8988T (cell line): ENCODE measurements around the gene ECEL1.

Experiments used
- DNase-seq: peaks from one replicate; pipeline ENCODE4 v3.0.0; 2011

ECEL1 gene

GRCh38 chr2:232521959-232522622 lies 34.5 kb upstream of the ECEL1 start:
- DNase-seq: peak; percentile 95

- DNase-seq: no peak
Observed at GRCh38 chr2:232521098-232521497, 33.5 kb upstream of the ECEL1 start.

- DNase-seq: no peak
Observed at GRCh38 chr2:232520489-232520888, 32.9 kb upstream of the ECEL1 start.

- DNase-seq: no peak
Observed at GRCh38 chr2:232519581-232520438, 32.2 kb upstream of the ECEL1 start, which contains the start of gene PRSS56. Gene PRSS56, plus strand, starts transcription at chr2:232520388. Its CDS starts 211 bp downstream, at chr2:232520599.

- no peak for DNase-seq
Observed at GRCh38 chr2:232518844-232519243, 31.2 kb upstream of the ECEL1 start.

- DNase-seq: no peak
Observed at GRCh38 chr2:232516551-232516950, 28.9 kb upstream of the ECEL1 start.

GRCh38 chr2:232515639-232516038 lies 28.0 kb upstream of the ECEL1 start:
- DNase-seq: no peak

- no peak for DNase-seq
Observed at GRCh38 chr2:232513353-232513752, 25.7 kb upstream of the ECEL1 start.

- DNase-seq: no peak
Observed at GRCh38 chr2:232512602-232513001, 25.0 kb upstream of the ECEL1 start.

- DNase-seq: no peak
Observed at GRCh38 chr2:232511336-232511890, 23.8 kb upstream of the ECEL1 start.

GRCh38 chr2:232508251-232508650 lies 20.6 kb upstream of the ECEL1 start:
- no peak for DNase-seq

- DNase-seq: no peak
Observed at GRCh38 chr2:232506709-232507108, 19.1 kb upstream of the ECEL1 start.

GRCh38 chr2:232505856-232506255 lies 18.2 kb upstream of the ECEL1 start:
- no peak for DNase-seq

GRCh38 chr2:232504438-232504837 lies 16.8 kb upstream of the ECEL1 start:
- DNase-seq: no peak

GRCh38 chr2:232503809-232504323 lies 16.2 kb upstream of the ECEL1 start:
- DNase-seq: no peak

- no peak for DNase-seq
Observed at GRCh38 chr2:232502911-232503808, 15.5 kb upstream of the ECEL1 start.

GRCh38 chr2:232502511-232502910 lies 14.9 kb upstream of the ECEL1 start:
- DNase-seq: no peak

GRCh38 chr2:232501794-232502390 lies 14.3 kb upstream of the ECEL1 start:
- DNase-seq: no peak

GRCh38 chr2:232501331-232501771 lies 13.7 kb upstream of the ECEL1 start:
- DNase-seq: no peak

- DNase-seq: no peak
Observed at GRCh38 chr2:232498452-232498851, 10.8 kb upstream of the ECEL1 start.

GRCh38 chr2:232497348-232497747 lies 9.7 kb upstream of the ECEL1 start:
- no peak for DNase-seq
